ENCODE measurements around the gene PPP1R37. TPM values are rescaled to one million over a fixed set of nuclear protein-coding genes. Genes with fewer than 3 reads are reported as not detected.

PPP1R37 gene
- total RNA-seq, 4 donors from 2014 or later: 37.4 to 55.2 (median 52.1) TPM

GRCh38 chr19:45163156-45163555 is 70.2 kb downstream of the PPP1R37 start:
- intact Hi-C loops (cut with DNase I; ENCODE audit: low total_unique reads): no loop called here
- no peak for DNase-seq (ENCODE audit: low spot score in 2 of 2)
- 61 to 69% methylated on average over 12 to 13 of the region's 17 CpGs for WGBS, 2 donors
- no peak overlapping the region for H3K4me3 ChIP-seq (ENCODE audit: low read depth, poor library complexity, severe bottlenecking)
- TF ChIP-seq POLR2A (IDR thresholded peaks at IDR 0.05) (no peak), CTCF (IDR thresholded peaks at IDR 0.05) (no peak)

- no peak for DNase-seq (ENCODE audit: low spot score in 2 of 2)
- no peak overlapping the region for H3K4me3 ChIP-seq (ENCODE audit: low read depth, poor library complexity, severe bottlenecking)
- WGBS, 2 donors: 48 to 50% methylated on average over 13 to 15 of the region's 15 CpGs
- TF ChIP-seq CTCF (IDR thresholded peaks at IDR 0.05) (no peak), POLR2A (IDR thresholded peaks at IDR 0.05) (no peak)
- intact Hi-C loops (cut with DNase I; ENCODE audit: low total_unique reads): no loop called here
These were observed 70.9 kb downstream of the PPP1R37 start for GRCh38 chr19:45163751-45164460.

- DNase-seq (ENCODE audit: low spot score in 2 of 2): peak in 1 of 2 donors; percentile 91
These were observed 71.8 kb downstream of the PPP1R37 start for GRCh38 chr19:45164577-45165335.

GRCh38 chr19:45166723-45167252 is 73.8 kb downstream of the PPP1R37 start:
- intact Hi-C loops (cut with DNase I; ENCODE audit: low total_unique reads): no loop called here
- no peak overlapping the region for H3K4me3 ChIP-seq (ENCODE audit: low read depth, poor library complexity, severe bottlenecking)
- no peak for DNase-seq (ENCODE audit: low spot score in 2 of 2)
- no peak for TF ChIP-seq CTCF (IDR thresholded peaks at IDR 0.05)
- WGBS, 2 donors: 55 to 57% methylated on average over 14 of the region's 14 CpGs

More at GRCh38 chr19:45164577-45165335, 71.8 kb downstream of the PPP1R37 start:
- no peak overlapping the region for H3K4me3 ChIP-seq (ENCODE audit: low read depth, poor library complexity, severe bottlenecking)
- TF ChIP-seq CTCF (IDR thresholded peaks at IDR 0.05): no peak
- TF ChIP-seq POLR2A (IDR thresholded peaks at IDR 0.05): no peak
- WGBS, 2 donors: 23 to 27% methylated on average over 21 to 26 of the region's 27 CpGs
- intact Hi-C loops (cut with DNase I; ENCODE audit: low total_unique reads): no loop called here

GRCh38 chr19:45168767-45169351 is 75.9 kb downstream of the PPP1R37 start:
- DNase-seq (ENCODE audit: low spot score in 2 of 2): no peak
- whole genome bisulfite sequencing, 2 donors: 78 to 81% methylated on average over 16 of the region's 16 CpGs
- intact Hi-C loops (cut with DNase I; ENCODE audit: low total_unique reads): no loop called here
- no peak overlapping the region for H3K4me3 ChIP-seq (ENCODE audit: low read depth, poor library complexity, severe bottlenecking)
- TF ChIP-seq CTCF (IDR thresholded peaks at IDR 0.05) (no peak), POLR2A (IDR thresholded peaks at IDR 0.05) (no peak)

Measured in lower leg skin (tissue), 4 donors.